ENCODE measurements around the gene KRTAP10-3.

The KRTAP10-3 gene

DNA sequence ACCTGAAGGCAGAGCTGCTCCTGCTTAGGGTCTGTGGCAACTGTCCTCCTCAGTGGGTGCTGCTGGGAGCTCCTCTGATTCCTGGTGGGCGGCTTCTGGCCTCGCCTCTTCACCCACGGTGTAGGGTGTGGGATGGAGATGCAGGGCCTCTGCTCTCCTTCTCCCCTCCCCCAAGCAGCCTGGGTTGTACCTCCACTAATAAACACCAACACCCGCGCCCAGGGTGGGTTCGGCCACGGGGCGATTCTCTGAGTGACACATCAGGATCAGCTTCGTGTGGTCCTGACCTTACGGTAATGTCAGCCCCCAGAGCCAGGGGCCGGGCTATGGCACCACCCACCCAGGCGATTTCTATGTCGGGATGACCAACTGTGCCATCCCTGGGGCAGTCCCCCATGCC lies 42.3 kb downstream of the KRTAP10-3 start:
- no peak for DNase-seq (ENCODE audit: low spot score)

- no peak for DNase-seq (ENCODE audit: low spot score)
Measured at GRCh38 chr21:44515359-44516165, 43.0 kb downstream of the KRTAP10-3 start.

- DNase-seq (ENCODE audit: low spot score): no peak
Measured at GRCh38 chr21:44514746-44515358, 43.7 kb downstream of the KRTAP10-3 start.

GRCh38 chr21:44514218-44514520 lies 44.4 kb downstream of the KRTAP10-3 start:
- no peak for DNase-seq (ENCODE audit: low spot score)

GRCh38 chr21:44513389-44514217 lies 45.0 kb downstream of the KRTAP10-3 start:
- no peak for DNase-seq (ENCODE audit: low spot score)

GRCh38 chr21:44512496-44513388 lies 45.9 kb downstream of the KRTAP10-3 start:
- DNase-seq (ENCODE audit: low spot score): no peak

GRCh38 chr21:44511938-44512275 lies 46.7 kb downstream of the KRTAP10-3 start:
- no peak for DNase-seq (ENCODE audit: low spot score)

GRCh38 chr21:44511219-44511937 lies 47.2 kb downstream of the KRTAP10-3 start:
- no peak for DNase-seq (ENCODE audit: low spot score)

DNA sequence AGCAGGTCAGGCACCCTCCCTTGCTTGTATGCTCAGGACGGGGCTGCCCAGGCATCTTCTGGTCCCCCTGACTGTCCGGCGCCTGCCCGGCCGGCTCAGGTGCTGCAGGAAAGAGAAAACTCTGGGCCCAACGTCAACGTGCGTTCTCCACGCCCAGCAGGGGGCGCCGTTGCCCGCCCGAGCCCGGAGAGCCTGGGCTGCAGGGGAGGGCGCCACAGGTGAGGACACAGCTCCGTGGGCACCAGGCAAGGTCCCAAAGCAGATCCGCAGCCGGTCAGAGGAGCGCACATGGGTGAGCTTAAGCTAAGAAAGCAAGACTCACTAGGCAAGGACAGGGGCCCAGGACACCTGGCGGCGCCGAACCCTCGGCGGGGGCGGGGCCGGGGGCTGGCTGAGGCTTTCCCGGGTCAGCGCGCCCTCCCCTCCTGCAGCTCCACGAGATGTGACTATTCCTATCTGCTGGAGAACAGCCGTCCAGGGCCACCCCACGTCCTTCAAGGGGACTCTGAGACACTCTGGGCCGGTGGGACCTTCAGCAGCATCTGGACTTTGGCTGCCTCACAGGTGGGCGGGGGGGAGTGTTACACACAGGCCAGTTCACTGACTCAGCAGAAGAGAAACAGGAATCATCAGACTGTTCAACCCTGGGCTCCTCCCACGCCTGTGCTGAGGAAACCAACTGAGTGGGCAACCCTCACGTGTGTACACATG lies 47.9 kb downstream of the KRTAP10-3 start:
- peak; percentile 59 for DNase-seq (ENCODE audit: low spot score)

DNA sequence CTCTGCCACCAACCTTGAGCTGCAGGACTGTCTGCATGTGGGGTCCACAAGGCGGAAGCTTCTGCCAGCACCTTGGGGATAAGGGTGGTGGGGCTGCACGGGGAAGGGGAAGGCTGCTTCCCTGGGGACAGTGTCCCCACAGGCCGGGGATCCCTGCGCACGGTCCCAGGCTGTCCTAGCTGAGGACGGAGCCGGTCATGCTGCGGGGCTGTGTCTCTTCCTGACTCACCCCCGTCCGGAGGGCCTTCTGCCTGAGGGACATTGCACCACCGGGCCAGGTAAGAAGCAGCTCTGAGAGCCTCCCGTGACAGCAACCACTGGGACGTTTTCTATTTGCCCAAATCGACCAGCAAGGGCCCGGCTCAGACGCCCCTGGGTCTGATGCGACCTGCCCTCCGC lies 48.5 kb downstream of the KRTAP10-3 start:
- no peak for DNase-seq (ENCODE audit: low spot score)

DNA sequence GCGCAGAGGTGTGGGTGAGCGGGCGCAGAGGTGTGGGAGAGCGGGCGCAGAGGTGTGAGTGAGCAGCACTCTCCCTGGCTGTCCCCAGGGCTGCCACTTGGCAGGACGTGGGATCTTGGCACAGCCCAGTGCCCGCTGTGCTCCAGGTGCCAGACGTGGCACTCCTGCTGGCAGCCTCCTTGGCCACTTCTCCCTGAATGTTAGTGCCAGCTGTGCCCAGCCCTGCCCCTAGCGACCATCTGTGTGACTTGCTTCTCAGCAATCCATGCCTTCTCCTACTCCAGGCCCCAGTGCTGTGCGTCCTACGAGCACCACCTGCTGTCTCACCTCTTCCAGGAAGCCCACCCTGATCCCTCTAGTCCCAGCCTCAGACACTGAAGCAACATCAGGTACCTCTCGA lies 49.1 kb downstream of the KRTAP10-3 start:
- no peak for DNase-seq (ENCODE audit: low spot score)

- DNase-seq (ENCODE audit: low spot score): no peak
Measured at GRCh38 chr21:44508711-44509445, 49.7 kb downstream of the KRTAP10-3 start.

GRCh38 chr21:44508426-44508710 lies 50.2 kb downstream of the KRTAP10-3 start:
- DNase-seq (ENCODE audit: low spot score): no peak

Measured in hematopoietic multipotent progenitor cell treated with erythropoietin and hydrocortisone succinate and interleukin-3 and kit ligand, for 15 days (in vitro differentiated cells).